ENCODE measurements around the gene SLC25A11.
A peak's percentile ranks its signal among the peaks of the same experiment; 100 is the strongest.

SLC25A11 gene

GRCh38 chr17:4896332-4897197 lies 43.3 kb downstream of the SLC25A11 start:
- no peak overlapping the region for H3K4me3 ChIP-seq (ENCODE audit: low read depth, low read length)

DNA sequence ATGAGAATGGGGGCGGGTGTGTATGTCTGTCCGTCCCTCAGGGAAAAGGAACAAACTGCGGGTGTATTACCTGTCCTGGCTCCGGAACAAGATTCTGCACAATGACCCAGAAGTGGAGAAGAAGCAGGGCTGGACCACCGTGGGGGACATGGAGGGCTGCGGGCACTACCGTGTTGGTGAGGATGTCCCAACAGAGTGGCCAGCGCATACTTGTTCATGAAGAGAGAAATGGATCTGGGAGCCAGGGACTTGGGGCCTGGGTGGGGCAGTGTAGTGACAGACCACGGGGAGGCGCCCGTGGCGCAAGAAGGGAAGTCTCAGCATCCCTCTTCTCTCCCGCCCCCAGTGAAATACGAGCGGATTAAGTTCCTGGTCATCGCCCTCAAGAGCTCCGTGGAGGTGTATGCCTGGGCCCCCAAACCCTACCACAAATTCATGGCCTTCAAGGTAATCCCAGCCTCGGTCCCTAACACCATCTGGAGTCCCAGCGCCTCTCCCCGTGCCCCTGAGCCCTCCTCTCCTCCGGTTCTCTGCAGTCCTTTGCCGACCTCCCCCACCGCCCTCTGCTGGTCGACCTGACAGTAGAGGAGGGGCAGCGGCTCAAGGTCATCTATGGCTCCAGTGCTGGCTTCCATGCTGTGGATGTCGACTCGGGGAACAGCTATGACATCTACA lies 44.1 kb downstream of the SLC25A11 start:
- H3K4me3 ChIP-seq (ENCODE audit: low read depth, low read length) = no peak overlapping the region
- TF ChIP-seq CTCF (IDR thresholded peaks at IDR 0.05; ENCODE audit: borderline replicate concordance, insufficient read depth, low read depth, low read length) = 0 out of 2 replicates have a peak, but pooled peaks have one; percentile 3

More at GRCh38 chr17:4896332-4897197, 43.3 kb downstream of the SLC25A11 start:
- TF ChIP-seq CTCF (IDR thresholded peaks at IDR 0.05; ENCODE audit: borderline replicate concordance, insufficient read depth, low read depth, low read length) = no peak

- H3K4me3 ChIP-seq (ENCODE audit: low read depth, low read length) = no peak overlapping the region
- TF ChIP-seq CTCF (IDR thresholded peaks at IDR 0.05; ENCODE audit: borderline replicate concordance, insufficient read depth, low read depth, low read length) = no peak
These were observed 44.7 kb downstream of the SLC25A11 start for GRCh38 chr17:4895121-4895520.

DNA sequence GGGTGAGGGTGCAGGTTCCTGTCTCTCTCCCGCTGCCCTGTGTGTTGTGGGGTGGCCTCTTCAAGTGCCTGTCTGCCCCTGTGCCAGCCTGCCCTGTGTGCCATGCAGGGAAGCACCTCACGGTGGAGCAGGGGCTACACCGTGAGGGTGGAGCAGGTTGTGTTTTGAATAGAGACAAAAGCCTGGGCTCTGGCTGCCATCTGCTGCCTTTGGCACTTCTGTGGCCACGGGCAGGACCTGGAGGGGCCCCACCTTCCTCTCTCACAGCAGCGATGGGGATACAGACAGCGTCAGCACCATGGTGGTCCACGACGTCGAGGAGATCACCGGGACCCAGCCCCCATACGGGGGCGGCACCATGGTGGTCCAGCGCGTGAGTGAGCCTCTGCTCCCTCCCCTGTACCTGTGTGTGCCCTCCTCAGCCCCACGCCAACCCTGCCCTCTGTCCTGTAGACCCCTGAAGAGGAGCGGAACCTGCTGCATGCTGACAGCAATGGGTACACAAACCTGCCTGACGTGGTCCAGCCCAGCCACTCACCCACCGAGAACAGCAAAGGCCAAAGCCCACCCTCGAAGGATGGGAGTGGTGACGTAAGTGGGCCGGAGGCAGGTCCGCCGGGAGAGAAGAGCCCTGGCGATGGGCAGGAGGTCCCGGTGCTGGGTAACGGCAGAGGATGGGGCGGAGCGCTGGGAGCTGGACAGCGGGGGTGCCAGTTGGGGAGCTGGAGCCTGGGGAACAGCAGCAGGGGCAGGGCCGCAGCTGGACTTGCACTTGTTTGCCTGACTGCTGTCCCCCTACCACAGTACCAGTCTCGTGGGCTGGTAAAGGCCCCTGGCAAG lies 45.9 kb downstream of the SLC25A11 start:
- no peak for TF ChIP-seq CTCF (IDR thresholded peaks at IDR 0.05; ENCODE audit: borderline replicate concordance, insufficient read depth, low read depth, low read length)
- H3K4me3 ChIP-seq (ENCODE audit: low read depth, low read length) = no peak overlapping the region

DNA sequence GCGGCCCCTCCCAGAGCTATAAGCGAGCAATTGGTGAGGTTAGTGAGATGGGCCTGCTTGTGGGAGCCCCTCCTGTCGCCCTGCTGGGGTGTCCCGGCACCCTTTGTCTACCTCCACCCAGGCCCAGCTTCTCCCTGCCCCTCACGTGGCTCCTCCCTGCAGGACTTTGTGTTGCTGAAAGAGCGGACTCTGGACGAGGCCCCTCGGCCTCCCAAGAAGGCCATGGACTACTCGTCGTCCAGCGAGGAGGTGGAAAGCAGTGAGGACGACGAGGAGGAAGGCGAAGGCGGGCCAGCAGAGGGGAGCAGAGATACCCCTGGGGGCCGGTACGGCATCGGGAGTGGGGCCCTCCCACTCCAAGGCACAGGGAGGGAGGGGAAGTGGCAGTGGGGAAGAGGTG lies 46.6 kb downstream of the SLC25A11 start:
- TF ChIP-seq CTCF (IDR thresholded peaks at IDR 0.05; ENCODE audit: borderline replicate concordance, insufficient read depth, low read depth, low read length) = no peak
- no peak overlapping the region for H3K4me3 ChIP-seq (ENCODE audit: low read depth, low read length)

- TF ChIP-seq CTCF (IDR thresholded peaks at IDR 0.05; ENCODE audit: borderline replicate concordance, insufficient read depth, low read depth, low read length) = no peak
- H3K4me3 ChIP-seq (ENCODE audit: low read depth, low read length) = no peak overlapping the region
These were observed 47.2 kb downstream of the SLC25A11 start for GRCh38 chr17:4892499-4893221.

All from GM12875 (cell line).